T-helper 1 cell treated with Interleukin-12 subunit alpha and Interleukin-12 subunit beta and Interleukin-4 antibody, amounts not matched to agents 30 μg/mL and 1 μg/mL, for 36 hours (primary cell): ENCODE measurements around the gene PBXIP1.
"Not testable (repeated sequence)": the region's sequence is repeated elsewhere in the genome, so short reads cannot be mapped to it uniquely, and the experiment has no call there.

Experiments
- H3K27ac Mint-ChIP-seq: one replicate; pipeline ENCODE4 v1.8.0; 2021; ENCODE audit warnings: mild to moderate bottlenecking, mixed read lengths
- H3K27me3 Mint-ChIP-seq: one replicate; pipeline ENCODE4 v1.8.0; 2021; ENCODE audit warnings: low read depth, mixed read lengths
- H3K36me3 Mint-ChIP-seq: one replicate; pipeline ENCODE4 v1.8.0; 2021; ENCODE audit warnings: low read depth, mixed read lengths
- H3K4me1 Mint-ChIP-seq: one replicate; pipeline ENCODE4 v1.8.0; 2021; ENCODE audit warnings: low read depth, mixed read lengths
- H3K4me3 Mint-ChIP-seq: one replicate; pipeline ENCODE4 v1.8.0; 2021; ENCODE audit warnings: mild to moderate bottlenecking, moderate library complexity, mixed read lengths
- H3K9me3 Mint-ChIP-seq: one replicate; pipeline ENCODE4 v1.8.0; 2021; ENCODE audit warnings: mixed read lengths

Gene PBXIP1

DNA sequence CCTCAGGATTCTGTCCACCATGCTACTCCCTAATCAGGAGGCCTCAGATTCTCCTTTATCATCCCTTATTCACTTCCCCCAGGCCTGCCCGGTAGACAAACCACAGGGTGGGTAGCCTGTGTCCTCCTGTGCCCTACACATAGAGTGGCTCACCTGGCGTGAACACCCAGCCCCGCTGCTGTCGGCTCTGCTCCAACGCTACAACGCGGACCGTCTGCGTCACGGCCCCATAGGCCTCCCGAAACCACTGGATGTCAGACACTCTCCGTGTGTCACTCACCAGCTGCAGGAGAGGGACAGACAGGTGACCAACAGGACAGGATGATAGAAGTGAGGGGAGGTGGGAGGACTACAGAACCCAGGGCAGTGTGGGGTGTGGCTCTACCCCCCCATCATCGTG is 29.7 kb downstream of the PBXIP1 start:
- no peaks in the 10 kb centered on the region for H3K27me3 Mint-ChIP-seq
- no peak overlapping the region for H3K4me3 Mint-ChIP-seq
- peak overlapping the region; percentile 44 for H3K27ac Mint-ChIP-seq
- H3K9me3 Mint-ChIP-seq, result no peaks in the 10 kb centered on the region
- peaks cover 38% of the 10 kb centered on the region for H3K36me3 Mint-ChIP-seq
- H3K4me1 Mint-ChIP-seq, result peaks cover 19% of the 10 kb centered on the region

DNA sequence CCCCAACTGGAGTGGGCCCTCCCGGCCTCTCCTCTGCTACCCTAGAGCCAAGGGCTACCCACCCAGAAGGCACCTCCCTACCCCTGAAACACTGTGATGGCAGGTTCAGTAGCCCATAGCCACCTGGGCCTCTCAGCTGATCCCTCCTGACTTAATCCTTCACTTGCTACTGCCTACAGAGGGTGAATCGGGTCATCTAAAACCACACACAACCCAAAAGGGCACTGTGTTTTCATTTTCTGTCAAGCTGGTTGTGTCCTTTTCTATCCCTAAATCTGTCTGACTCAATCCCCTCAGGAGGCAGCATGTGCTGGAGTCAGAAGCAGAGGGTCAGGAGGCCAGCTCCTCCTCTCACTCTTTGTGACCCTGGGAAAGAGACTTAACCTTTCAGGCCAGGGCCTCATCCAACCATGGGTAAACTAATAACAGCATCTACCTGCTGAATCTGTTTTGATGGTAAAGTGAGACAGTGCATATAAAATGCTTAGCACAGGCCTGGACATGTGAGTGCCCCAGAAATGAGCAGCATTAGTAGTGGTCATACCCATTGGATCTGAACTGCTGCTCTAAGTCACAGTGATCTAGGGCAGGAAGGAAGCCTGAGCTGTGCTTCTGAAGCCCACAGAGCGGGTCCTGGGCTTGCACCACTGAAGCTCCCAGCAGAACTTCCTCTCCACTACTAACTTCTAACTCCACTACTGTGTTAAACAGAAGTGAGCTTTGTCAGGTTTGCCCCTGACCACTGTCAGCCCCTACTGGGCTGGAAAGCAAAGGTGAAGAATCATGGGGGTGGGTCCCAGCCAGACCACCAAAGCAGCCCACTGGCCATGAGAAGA is 30.3 kb downstream of the PBXIP1 start:
- peaks cover 20% of the 10 kb centered on the region for H3K4me1 Mint-ChIP-seq
- H3K4me3 Mint-ChIP-seq, result no peak overlapping the region
- H3K27me3 Mint-ChIP-seq, result no peaks in the 10 kb centered on the region
- peak overlapping the region; percentile 73 for H3K27ac Mint-ChIP-seq
- peaks cover 38% of the 10 kb centered on the region for H3K36me3 Mint-ChIP-seq
- no peaks in the 10 kb centered on the region for H3K9me3 Mint-ChIP-seq

DNA sequence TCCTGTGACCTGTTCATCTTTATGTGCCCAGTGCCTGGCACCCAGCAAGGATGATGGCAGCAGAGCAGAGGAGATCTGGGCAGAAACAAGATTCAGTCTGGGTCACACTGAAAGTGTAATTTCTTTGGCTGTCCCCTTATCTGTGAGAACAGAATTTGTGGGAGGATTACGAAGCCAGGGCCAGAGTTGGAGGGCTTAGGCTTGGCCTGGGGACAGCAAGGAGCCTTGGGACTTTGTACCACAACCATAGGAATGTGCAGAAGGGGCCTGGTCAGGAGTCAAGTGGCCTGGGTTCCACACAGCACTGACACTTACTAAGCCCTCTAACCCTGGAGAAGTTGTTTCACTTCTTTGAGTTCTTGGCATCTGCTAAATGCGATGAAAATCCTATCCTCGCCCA is 32.2 kb downstream of the PBXIP1 start:
- Mint-ChIP-seq H3K27ac (no peak overlapping the region), H3K4me3 (no peak overlapping the region), H3K27me3 (no peaks in the 10 kb centered on the region), H3K9me3 (no peaks in the 10 kb centered on the region), H3K36me3 (peaks cover 31% of the 10 kb centered on the region), H3K4me1 (peaks cover 20% of the 10 kb centered on the region)

DNA sequence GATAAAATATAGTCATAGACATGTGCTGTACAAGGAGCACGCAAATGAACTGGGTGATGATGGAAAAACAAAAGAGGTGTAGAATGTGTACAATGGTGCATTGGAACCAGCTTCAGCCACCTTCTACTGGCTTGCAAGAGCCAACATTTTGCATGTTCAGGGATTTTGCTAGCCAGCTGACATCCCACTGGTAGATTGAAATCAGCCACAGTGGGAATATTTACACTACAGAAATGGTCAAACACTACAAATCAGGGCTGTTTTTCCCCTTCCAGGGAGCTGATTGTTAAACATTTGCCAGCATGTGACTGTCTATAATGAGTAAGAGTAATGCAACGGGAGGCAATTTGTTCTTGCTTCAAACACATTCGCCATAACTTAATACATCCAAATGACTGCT is 42.6 kb downstream of the PBXIP1 start:
- Mint-ChIP-seq H3K36me3 (peaks cover 16% of the 10 kb centered on the region), H3K9me3 (peaks cover 9% of the 10 kb centered on the region), H3K4me1 (no peaks in the 10 kb centered on the region), H3K4me3 (no peak overlapping the region), H3K27ac (no peak overlapping the region), H3K27me3 (no peaks in the 10 kb centered on the region)

DNA sequence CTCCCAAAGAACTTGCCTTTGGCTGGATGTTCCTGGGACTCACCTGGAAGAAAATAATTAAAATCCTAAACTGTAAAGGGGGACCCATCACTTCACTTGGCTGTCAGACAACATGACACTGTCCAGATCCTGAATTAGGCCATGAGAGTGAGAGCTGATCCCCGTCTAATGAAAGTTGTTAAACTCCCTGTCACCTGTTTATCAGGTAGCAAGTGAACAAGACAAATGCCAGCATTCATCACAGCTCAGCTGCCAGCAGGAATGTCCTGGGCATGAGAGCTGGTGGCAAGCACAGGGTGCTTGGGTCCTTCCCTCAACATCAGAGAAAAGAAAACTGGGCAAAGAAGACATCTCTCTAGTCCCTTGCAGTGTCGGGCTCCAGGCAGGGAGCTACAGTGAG is 43.1 kb downstream of the PBXIP1 start:
- no peaks in the 10 kb centered on the region for H3K4me1 Mint-ChIP-seq
- H3K27ac Mint-ChIP-seq, result no peak overlapping the region
- H3K36me3 Mint-ChIP-seq, result peaks cover 16% of the 10 kb centered on the region
- H3K27me3 Mint-ChIP-seq, result no peaks in the 10 kb centered on the region
- peaks cover 9% of the 10 kb centered on the region for H3K9me3 Mint-ChIP-seq
- H3K4me3 Mint-ChIP-seq, result no peak overlapping the region

DNA sequence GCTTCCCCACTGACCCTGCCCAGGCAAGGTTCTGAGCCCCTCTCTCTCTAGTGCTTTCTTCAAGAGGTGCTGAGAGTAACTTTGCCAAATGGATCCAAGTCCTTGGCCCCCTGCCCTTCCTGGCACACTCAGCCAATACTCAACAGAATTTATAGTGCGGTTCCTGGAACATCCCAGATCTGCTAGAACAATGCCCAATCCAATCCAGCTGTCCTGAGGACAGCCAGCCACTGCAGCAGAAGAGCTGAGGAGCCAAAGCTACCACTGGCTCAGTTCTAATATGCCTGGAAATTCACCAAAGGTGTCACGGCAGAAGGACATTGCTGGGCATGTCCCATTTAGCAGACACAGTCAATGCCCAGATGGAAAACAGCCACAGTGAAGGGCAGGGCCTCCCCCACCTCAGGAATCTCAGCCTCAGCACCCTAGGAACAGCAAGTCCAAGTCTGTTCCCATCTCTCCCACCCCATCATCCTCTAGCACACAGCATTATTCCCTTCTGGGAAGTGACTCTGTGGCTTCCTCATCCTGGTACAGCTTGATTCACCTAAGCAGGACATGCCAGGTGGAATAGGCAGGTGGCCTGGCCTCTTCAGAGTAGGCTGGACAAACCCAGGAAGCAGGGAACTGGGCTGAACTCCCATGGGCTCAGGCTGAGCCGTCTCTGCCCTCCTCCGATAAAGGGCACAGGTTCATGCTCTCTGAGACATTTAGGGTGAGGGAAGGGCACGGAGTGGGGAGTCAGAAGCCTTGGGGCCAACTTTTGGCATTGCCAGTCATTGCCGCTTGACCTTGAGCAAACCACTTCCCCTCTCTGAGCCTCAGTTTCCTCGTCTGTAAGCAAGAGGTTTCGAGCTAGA is 44.0 kb downstream of the PBXIP1 start:
- Mint-ChIP-seq H3K36me3 (peaks cover 16% of the 10 kb centered on the region), H3K4me3 (no peak overlapping the region), H3K27ac (no peak overlapping the region), H3K27me3 (no peaks in the 10 kb centered on the region), H3K9me3 (peaks cover 8% of the 10 kb centered on the region), H3K4me1 (no peaks in the 10 kb centered on the region)

DNA sequence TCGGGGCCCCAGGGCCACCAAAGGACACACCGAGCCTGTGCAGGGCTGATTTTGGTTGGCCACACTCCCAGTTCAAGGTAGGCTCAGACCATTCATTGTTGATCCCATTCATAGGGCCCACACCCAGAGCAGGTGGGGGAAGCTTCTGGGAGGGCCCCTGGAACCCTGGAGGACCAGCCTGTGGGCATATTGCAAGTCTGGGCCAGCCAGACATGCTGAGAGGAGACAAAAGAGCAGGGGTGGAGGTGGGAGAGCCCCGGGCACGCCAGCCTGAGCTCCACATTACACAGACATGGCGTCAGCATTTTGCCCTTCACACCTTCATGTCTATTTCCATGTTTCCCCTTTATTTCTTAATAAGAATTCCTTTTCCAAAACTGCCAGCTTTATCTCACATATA is 45.0 kb downstream of the PBXIP1 start:
- Mint-ChIP-seq H3K27ac (no peak overlapping the region), H3K36me3 (peaks cover 5% of the 10 kb centered on the region), H3K9me3 (no peaks in the 10 kb centered on the region), H3K4me3 (no peak overlapping the region), H3K27me3 (no peaks in the 10 kb centered on the region), H3K4me1 (no peaks in the 10 kb centered on the region)

DNA sequence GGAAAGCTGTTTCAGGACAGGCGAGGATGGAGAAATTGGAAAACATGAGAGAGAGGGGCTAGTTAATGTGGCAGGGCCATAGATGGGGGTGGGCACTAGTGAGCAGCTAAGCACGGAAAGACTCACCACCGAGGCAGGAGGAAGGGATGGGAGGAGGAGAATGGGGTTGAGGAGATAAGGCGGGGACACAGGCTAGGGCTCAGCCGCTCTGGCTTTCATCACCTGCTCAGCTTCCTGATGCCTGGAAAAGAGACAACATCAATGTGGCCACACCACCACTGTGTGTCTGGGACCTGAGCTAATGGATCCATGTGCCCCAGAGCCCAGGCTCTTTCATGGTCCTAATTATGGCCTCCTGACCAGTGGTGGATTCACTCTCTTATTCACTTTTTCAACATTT is 47.0 kb downstream of the PBXIP1 start:
- Mint-ChIP-seq H3K4me1 (no peaks in the 10 kb centered on the region), H3K9me3 (no peaks in the 10 kb centered on the region), H3K27me3 (no peaks in the 10 kb centered on the region), H3K27ac (no peak overlapping the region), H3K36me3 (peaks cover 3% of the 10 kb centered on the region), H3K4me3 (no peak overlapping the region)

DNA sequence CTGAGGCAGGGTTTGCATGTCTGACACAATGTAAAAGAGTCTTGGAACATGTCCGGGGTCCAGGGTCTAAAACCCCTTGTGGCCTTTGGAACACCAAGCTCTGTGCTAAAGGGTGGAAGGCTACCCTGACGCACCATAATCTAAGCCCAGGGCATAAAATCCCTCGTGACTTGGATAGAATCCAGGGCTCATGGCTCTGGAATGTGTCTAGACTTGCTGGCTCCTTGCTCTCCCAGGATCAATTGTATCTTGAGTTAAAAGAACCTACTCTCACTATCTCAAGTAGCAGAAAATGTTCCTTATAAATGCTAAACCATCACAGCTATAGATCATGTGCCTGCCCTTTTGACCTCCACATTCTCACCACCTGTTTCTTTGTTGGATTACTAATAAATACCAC is 47.8 kb downstream of the PBXIP1 start:
- H3K27ac Mint-ChIP-seq, H3K9me3 Mint-ChIP-seq, H3K27me3 Mint-ChIP-seq, H3K4me3 Mint-ChIP-seq, H3K36me3 Mint-ChIP-seq, H3K4me1 Mint-ChIP-seq: not testable (repeated sequence)

DNA sequence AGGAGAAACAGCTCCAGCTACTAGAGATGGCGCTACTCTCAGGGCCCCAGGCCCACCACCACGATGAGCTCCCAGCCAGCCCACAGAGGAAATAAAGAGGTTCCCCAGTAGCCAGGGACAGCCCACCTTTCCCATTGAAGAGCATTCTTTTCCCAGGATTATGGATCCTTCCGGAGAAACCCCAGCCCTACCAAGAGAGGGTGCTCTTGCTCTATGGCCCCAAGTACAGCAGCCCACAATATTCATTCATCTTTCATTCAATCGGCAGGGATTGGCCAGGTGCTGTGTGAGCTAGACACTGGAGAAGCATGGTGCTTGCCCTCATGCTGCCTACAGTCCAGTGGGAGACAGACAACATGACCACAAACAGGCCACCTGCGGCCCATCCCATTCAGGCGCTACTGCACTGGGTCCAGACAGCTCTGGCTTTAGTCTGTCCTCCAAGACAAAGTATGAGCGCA is 49.2 kb downstream of the PBXIP1 start:
- peaks cover 3% of the 10 kb centered on the region for H3K36me3 Mint-ChIP-seq
- H3K27me3 Mint-ChIP-seq, result no peaks in the 10 kb centered on the region
- H3K9me3 Mint-ChIP-seq, result no peaks in the 10 kb centered on the region
- no peak overlapping the region for H3K4me3 Mint-ChIP-seq
- H3K27ac Mint-ChIP-seq, result no peak overlapping the region
- no peaks in the 10 kb centered on the region for H3K4me1 Mint-ChIP-seq

DNA sequence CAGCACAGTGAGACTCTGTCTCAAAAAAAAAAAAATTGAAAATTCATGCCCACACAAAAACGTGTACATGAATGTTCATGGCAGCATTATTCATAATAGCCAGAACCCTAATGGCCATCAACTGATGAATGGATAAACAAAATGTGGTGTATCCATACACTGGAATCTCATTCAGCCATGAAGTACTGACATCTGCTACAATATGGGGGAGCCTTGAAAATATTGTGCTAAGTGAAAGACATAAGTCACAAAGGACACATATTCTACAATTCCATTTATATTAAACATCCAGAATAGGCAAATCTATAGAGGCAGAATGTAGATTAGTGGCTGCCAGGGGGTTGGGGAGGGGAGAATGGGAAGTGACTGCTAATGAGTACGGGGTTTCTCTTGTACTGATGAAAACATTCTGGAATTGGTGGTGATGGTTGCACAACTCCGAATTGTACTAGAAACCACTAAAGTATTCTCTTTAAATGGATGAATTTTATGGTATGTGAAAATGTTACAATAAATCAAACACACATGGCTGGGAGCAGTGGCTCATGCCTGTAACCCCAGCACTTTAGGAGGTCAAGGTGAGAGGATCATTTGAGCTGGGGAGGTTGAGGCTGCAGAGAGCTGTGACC is 52.8 kb downstream of the PBXIP1 start:
- H3K27me3 Mint-ChIP-seq, result no peaks in the 10 kb centered on the region
- no peaks in the 10 kb centered on the region for H3K36me3 Mint-ChIP-seq
- H3K4me1 Mint-ChIP-seq, result no peaks in the 10 kb centered on the region
- H3K9me3 Mint-ChIP-seq, result no peaks in the 10 kb centered on the region
- H3K4me3 Mint-ChIP-seq, result no peak overlapping the region
- H3K27ac Mint-ChIP-seq, result no peak overlapping the region

DNA sequence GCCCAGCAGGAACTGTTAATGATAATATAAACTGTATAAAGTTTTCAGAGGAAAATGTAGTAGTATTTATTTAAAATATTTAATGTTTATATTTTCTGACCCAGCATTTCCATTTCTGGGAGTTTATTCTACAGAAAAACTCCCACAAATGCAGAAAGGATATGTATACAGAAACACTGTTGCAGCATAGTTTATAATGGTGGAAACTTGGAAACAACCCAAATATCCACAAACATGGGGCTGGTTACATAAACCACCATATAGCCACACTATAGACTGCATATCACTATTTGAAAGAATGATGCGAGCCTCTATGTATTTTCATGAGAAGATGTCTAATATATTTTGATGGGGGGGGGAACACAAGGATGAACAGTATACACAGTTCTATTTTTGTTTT is 54.3 kb downstream of the PBXIP1 start:
- H3K27ac Mint-ChIP-seq, result no peak overlapping the region
- H3K36me3 Mint-ChIP-seq, result no peaks in the 10 kb centered on the region
- H3K4me3 Mint-ChIP-seq, result no peak overlapping the region
- no peaks in the 10 kb centered on the region for H3K9me3 Mint-ChIP-seq
- H3K4me1 Mint-ChIP-seq, result no peaks in the 10 kb centered on the region
- no peaks in the 10 kb centered on the region for H3K27me3 Mint-ChIP-seq

DNA sequence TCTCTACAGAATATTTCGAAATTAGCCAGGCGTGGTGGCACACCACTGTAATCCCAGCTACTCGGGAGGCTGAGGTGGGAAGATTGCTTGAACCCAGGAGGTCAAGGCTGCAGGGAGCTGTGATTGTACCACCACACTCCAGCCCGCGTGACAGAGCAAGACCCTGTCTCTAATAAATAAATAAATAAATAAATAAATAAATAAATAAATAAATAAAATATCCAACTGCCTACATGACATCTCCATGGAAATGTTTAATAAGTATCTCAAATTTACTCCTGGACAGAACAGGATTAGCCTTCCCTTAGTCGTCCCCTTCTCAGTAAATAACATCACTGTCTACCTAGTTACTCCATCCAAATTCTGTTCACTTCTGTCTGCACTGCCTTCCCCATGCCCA is 56.9 kb downstream of the PBXIP1 start:
- Mint-ChIP-seq H3K27ac (no peak overlapping the region), H3K9me3 (no peaks in the 10 kb centered on the region), H3K4me3 (no peak overlapping the region), H3K36me3 (no peaks in the 10 kb centered on the region), H3K27me3 (no peaks in the 10 kb centered on the region), H3K4me1 (no peaks in the 10 kb centered on the region)

DNA sequence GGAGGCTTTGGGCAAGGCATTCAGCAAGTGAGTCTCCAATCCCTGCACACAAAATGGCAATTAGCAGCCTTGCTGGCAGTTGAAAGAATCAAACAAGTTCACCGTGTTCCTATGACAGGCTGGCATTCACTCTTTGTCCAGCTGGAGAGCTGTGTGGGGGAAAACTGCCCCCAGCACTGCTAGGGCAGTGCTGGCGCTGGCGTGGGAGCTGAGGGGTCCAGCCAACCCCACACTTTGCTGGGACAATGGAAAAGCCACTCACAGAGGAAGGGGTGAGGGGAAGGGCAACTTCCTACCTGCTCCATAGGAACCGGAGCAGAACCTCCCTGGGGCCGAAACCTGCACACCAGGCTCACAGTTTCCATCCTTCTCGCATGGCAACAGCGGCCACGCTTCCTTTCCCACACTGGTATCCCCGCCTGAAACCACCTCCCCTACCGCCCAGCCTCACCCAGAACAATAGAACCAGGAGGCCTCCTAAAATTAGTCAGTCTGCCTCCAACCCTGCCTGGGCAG is 59.1 kb downstream of the PBXIP1 start:
- H3K9me3 Mint-ChIP-seq, result peaks cover 4% of the 10 kb centered on the region
- H3K4me3 Mint-ChIP-seq, result no peak overlapping the region
- H3K27me3 Mint-ChIP-seq, result no peaks in the 10 kb centered on the region
- no peaks in the 10 kb centered on the region for H3K4me1 Mint-ChIP-seq
- no peaks in the 10 kb centered on the region for H3K36me3 Mint-ChIP-seq
- H3K27ac Mint-ChIP-seq, result no peak overlapping the region
